Measurements from ENCODE around the gene MSI2. TPM values are rescaled to one million over a fixed set of nuclear protein-coding genes. Genes with fewer than 3 reads are reported as not detected.

Gene MSI2
- polyA plus RNA-seq, 3 donors: 86.9 to 111 (median 91.4) TPM

- no peak for DNase-seq (ENCODE audit: extremely low read depth in 1 of 11, low read depth in 9 of 11, low spot score in 4 of 11)
These were observed 198.4 kb downstream of the MSI2 start for GRCh38 chr17:57454729-57455062.

GRCh38 chr17:57455063-57455914 is 199.0 kb downstream of the MSI2 start:
- no peak for DNase-seq (ENCODE audit: extremely low read depth in 1 of 11, low read depth in 9 of 11, low spot score in 4 of 11)

GRCh38 chr17:57456622-57457021 is 200.3 kb downstream of the MSI2 start:
- DNase-seq (ENCODE audit: extremely low read depth in 1 of 11, low read depth in 9 of 11, low spot score in 4 of 11): no peak

GRCh38 chr17:57457188-57457587 is 200.9 kb downstream of the MSI2 start:
- no peak for DNase-seq (ENCODE audit: extremely low read depth in 1 of 11, low read depth in 9 of 11, low spot score in 4 of 11)

GRCh38 chr17:57458718-57459285 is 202.5 kb downstream of the MSI2 start:
- DNase-seq (ENCODE audit: extremely low read depth in 1 of 11, low read depth in 9 of 11, low spot score in 4 of 11): no peak

- DNase-seq (ENCODE audit: extremely low read depth in 1 of 11, low read depth in 9 of 11, low spot score in 4 of 11): no peak
These were observed 203.1 kb downstream of the MSI2 start for GRCh38 chr17:57459286-57459915.

GRCh38 chr17:57461082-57461481 is 204.8 kb downstream of the MSI2 start:
- no peak for DNase-seq (ENCODE audit: extremely low read depth in 1 of 11, low read depth in 9 of 11, low spot score in 4 of 11)

GRCh38 chr17:57462007-57462579 is 205.8 kb downstream of the MSI2 start:
- no peak for DNase-seq (ENCODE audit: extremely low read depth in 1 of 11, low read depth in 9 of 11, low spot score in 4 of 11)

GRCh38 chr17:57463103-57463885 is 207.0 kb downstream of the MSI2 start:
- DNase-seq (ENCODE audit: extremely low read depth in 1 of 11, low read depth in 9 of 11, low spot score in 4 of 11): no peak

GRCh38 chr17:57464191-57464864 is 208.0 kb downstream of the MSI2 start:
- DNase-seq (ENCODE audit: extremely low read depth in 1 of 11, low read depth in 9 of 11, low spot score in 4 of 11): no peak

- DNase-seq (ENCODE audit: extremely low read depth in 1 of 11, low read depth in 9 of 11, low spot score in 4 of 11): no peak
These were observed 209.3 kb downstream of the MSI2 start for GRCh38 chr17:57465610-57466009.

GRCh38 chr17:57466017-57466471 is 209.7 kb downstream of the MSI2 start:
- DNase-seq (ENCODE audit: extremely low read depth in 1 of 11, low read depth in 9 of 11, low spot score in 4 of 11): no peak

- no peak for DNase-seq (ENCODE audit: extremely low read depth in 1 of 11, low read depth in 9 of 11, low spot score in 4 of 11)
These were observed 210.2 kb downstream of the MSI2 start for GRCh38 chr17:57466521-57466920.

- no peak for DNase-seq (ENCODE audit: extremely low read depth in 1 of 11, low read depth in 9 of 11, low spot score in 4 of 11)
These were observed 210.9 kb downstream of the MSI2 start for GRCh38 chr17:57467226-57467625.

GRCh38 chr17:57467801-57468200 is 211.5 kb downstream of the MSI2 start:
- no peak for DNase-seq (ENCODE audit: extremely low read depth in 1 of 11, low read depth in 9 of 11, low spot score in 4 of 11)

GRCh38 chr17:57468932-57469775 is 212.8 kb downstream of the MSI2 start:
- no peak for DNase-seq (ENCODE audit: extremely low read depth in 1 of 11, low read depth in 9 of 11, low spot score in 4 of 11)

- no peak for DNase-seq (ENCODE audit: extremely low read depth in 1 of 11, low read depth in 9 of 11, low spot score in 4 of 11)
These were observed 214.6 kb downstream of the MSI2 start for GRCh38 chr17:57470906-57471305.

GRCh38 chr17:57471868-57472368 is 215.6 kb downstream of the MSI2 start:
- DNase-seq (ENCODE audit: extremely low read depth in 1 of 11, low read depth in 9 of 11, low spot score in 4 of 11): no peak

Data from renal cortex interstitium (tissue), 11 donors.